Caco-2 (cell line): ENCODE data around the gene BTG2. TPM values are rescaled to one million over a fixed set of nuclear protein-coding genes. Genes with fewer than 3 reads are reported as not detected.

ENCODE experiments used
- BruUV-seq: library from RNA; stranded (reverse); fragments of 400-500 nt; replicated peaks from 2 replicates; lab custom pipeline; 2021; lab: Mats Ljungman, UMichigan
- CTCF ChIA-PET: fragments of 300-600 bp; sonication (Branson Sonifier 250); formaldehyde crosslinking; loops from one replicate; lab custom pipeline; 2022; ENCODE audit warnings: antibody characterized with exemption; lab: Charles Lee
- POLR2A ChIA-PET: fragments of 300-600 bp; sonication (Branson Sonifier 250); formaldehyde crosslinking; loops from one replicate; lab custom pipeline; 2022; ENCODE audit warnings: antibody characterized with exemption; lab: Charles Lee
- DNase-seq, 2 experiments: peaks; one replicate each; pipeline versions ENCODE4 v3.0.0 to v3.0.0-alpha.2; 2020 to 2022
- H3K27me3 ChIP-seq: replicated peaks from 2 replicates; pipeline ENCODE4 v1.6.0; 2011; ENCODE audit warnings: low read length; ENCODE audit not compliant: control insufficient read depth, insufficient read depth
- H3K36me3 ChIP-seq: 2 replicates; pipeline ENCODE4 v1.5.1; 2011; ENCODE audit warnings: low read length; ENCODE audit not compliant: control insufficient read depth, insufficient read depth
- H3K4me1 ChIP-seq: fragments of 250-450 bp; sonication (Bioruptor Pico); 2 replicates; pipeline ENCODE4 v1.5.1; 2020; ENCODE audit warnings: mild to moderate bottlenecking
- H3K4me3 ChIP-seq: 2 replicates; pipeline ENCODE4 v1.5.1; 2011; ENCODE audit warnings: low read depth, mild to moderate bottlenecking, control low read depth, low read length
- H3K9me3 ChIP-seq: fragments of 250-450 bp; sonication (Bioruptor Pico); 2 replicates; pipeline ENCODE4 v1.5.1; 2020; ENCODE audit warnings: mild to moderate bottlenecking, moderate library complexity
- H3K27ac Mint-ChIP-seq: one replicate; pipeline ENCODE4 v1.8.0; 2022; ENCODE audit warnings: mixed read lengths; ENCODE audit not compliant: unreplicated experiment
- H3K27me3 Mint-ChIP-seq: one replicate; pipeline ENCODE4 v1.8.0; 2022; ENCODE audit warnings: mixed read lengths; ENCODE audit not compliant: insufficient read depth, unreplicated experiment
- H3K36me3 Mint-ChIP-seq: one replicate; pipeline ENCODE4 v1.8.0; 2022; ENCODE audit warnings: mild to moderate bottlenecking, mixed read lengths; ENCODE audit not compliant: insufficient read depth, unreplicated experiment
- H3K4me1 Mint-ChIP-seq: one replicate; pipeline ENCODE4 v1.8.0; 2022; ENCODE audit warnings: low read depth, mixed read lengths; ENCODE audit not compliant: unreplicated experiment
- H3K4me3 Mint-ChIP-seq: one replicate; pipeline ENCODE4 v1.8.0; 2022; ENCODE audit warnings: mild to moderate bottlenecking, moderate library complexity, mixed read lengths; ENCODE audit not compliant: unreplicated experiment
- H3K9me3 Mint-ChIP-seq: one replicate; pipeline ENCODE4 v1.8.0; 2022; ENCODE audit warnings: mixed read lengths; ENCODE audit not compliant: unreplicated experiment
- CTCF ChIP-seq, 2 experiments: fragments of 200-600 bp in 1 of 2; IDR thresholded peaks; 1 replicate in 1 of 2; 2 replicates in 1 of 2; pipeline versions ENCODE4 v1.5.1 to v1.8.0; 2011 to 2022; ENCODE audit warnings: antibody characterized with exemption in 1 of 2, control low read depth in 1 of 2, inconsistent platforms in 1 of 2, low read depth in 1 of 2, low read length in 1 of 2, mild to moderate bottlenecking in 1 of 2, moderate library complexity in 1 of 2; ENCODE audit not compliant: insufficient read depth in 1 of 2, severe bottlenecking in 1 of 2, unreplicated experiment in 1 of 2
- intact Hi-C: fragments of 100-400 bp; cut with micrococcal nuclease; formaldehyde crosslinking; loops from one replicate; pipeline ENCODE4 v1.10.0; 2022; ENCODE audit not compliant: unreplicated experiment
- total RNA-seq: library from RNA; stranded (reverse); gene quantifications from 2 replicates; pipeline ENCODE4 v1.2.3, GENCODE V29; 2022

BTG2 gene
- total RNA-seq, 1 experiment from 2014 or later: 21.2 TPM

GRCh38 chr1:203276916-203277545 is 28.3 kb upstream of the BTG2 start:
- no peak for DNase-seq
- POLR2A ChIA-PET: interaction anchor here (0.8 kb wide), 1 partner anchor 28 kb away, joined by 3 read pairs; the partner anchor contains the start of gene BTG2
- no TSS peak for BruUV-seq

GRCh38 chr1:203278082-203278884 is 27.0 kb upstream of the BTG2 start:
- Mint-ChIP-seq H3K4me1 (peaks cover 26% of the 10 kb centered on the region), H3K9me3 (no peaks in the 10 kb centered on the region), H3K4me3 (no peak overlapping the region), H3K27ac (no peak overlapping the region), H3K36me3 (no peaks in the 10 kb centered on the region), H3K27me3 (no peaks in the 10 kb centered on the region)
- POLR2A ChIA-PET: interaction anchor here (1.4 kb wide), 1 partner anchor 12 kb away, joined by 12 read pairs; no protein-coding TSS in a partner anchor
- Histone ChIP-seq H3K36me3 (no peaks in the 10 kb centered on the region), H3K4me1 (peaks cover 22% of the 10 kb centered on the region), H3K9me3 (no peaks in the 10 kb centered on the region), H3K27me3 (no peaks in the 10 kb centered on the region), H3K4me3 (no peak overlapping the region)
- TF ChIP-seq CTCF (IDR thresholded peaks at IDR 0.05; ENCODE audit: insufficient read depth in 1 of 2, low read depth in 1 of 2, low read length in 1 of 2, severe bottlenecking in 1 of 2, unreplicated experiment in 1 of 2): no peak
- intact Hi-C loops: loop anchor here (1.0 kb wide), 1 partner anchor 27 kb away; the partner anchor contains the start of gene BTG2
- BruUV-seq: no TSS peak
- DNase-seq: no peak
- CTCF ChIA-PET: interaction anchor here (1.3 to 1.4 kb wide), 2 partner anchors 11 kb away, joined by 3 read pairs; no protein-coding TSS in a partner anchor

More at GRCh38 chr1:203276916-203277545, 28.3 kb upstream of the BTG2 start:
- Mint-ChIP-seq H3K27ac (no peak overlapping the region), H3K36me3 (no peaks in the 10 kb centered on the region), H3K4me3 (no peak overlapping the region), H3K4me1 (peaks cover 13% of the 10 kb centered on the region), H3K9me3 (no peaks in the 10 kb centered on the region), H3K27me3 (no peaks in the 10 kb centered on the region)
- no peak for TF ChIP-seq CTCF (IDR thresholded peaks at IDR 0.05; ENCODE audit: insufficient read depth in 1 of 2, low read depth in 1 of 2, low read length in 1 of 2, severe bottlenecking in 1 of 2, unreplicated experiment in 1 of 2)
- H3K36me3 ChIP-seq: no peaks in the 10 kb centered on the region
- no peak overlapping the region for H3K4me3 ChIP-seq
- CTCF ChIA-PET: interaction anchor here (1.4 to 2.4 kb wide), 2 partner anchors 10 to 50 kb away, joined by 3 to 10 read pairs; no protein-coding TSS in a partner anchor
- H3K9me3 ChIP-seq: no peaks in the 10 kb centered on the region
- intact Hi-C loops: no loop called here
- peaks cover 15% of the 10 kb centered on the region for H3K4me1 ChIP-seq
- H3K27me3 ChIP-seq: no peaks in the 10 kb centered on the region

GRCh38 chr1:203278885-203279406 is 26.4 kb upstream of the BTG2 start:
- Histone ChIP-seq H3K36me3 (no peaks in the 10 kb centered on the region), H3K4me3 (no peak overlapping the region), H3K4me1 (peaks cover 22% of the 10 kb centered on the region), H3K9me3 (no peaks in the 10 kb centered on the region), H3K27me3 (no peaks in the 10 kb centered on the region)
- no peak for DNase-seq
- intact Hi-C loops: loop anchor here (1.0 kb wide), 1 partner anchor 26 kb away; the partner anchor contains the start of gene BTG2
- no peak for TF ChIP-seq CTCF (IDR thresholded peaks at IDR 0.05; ENCODE audit: insufficient read depth in 1 of 2, low read depth in 1 of 2, low read length in 1 of 2, severe bottlenecking in 1 of 2, unreplicated experiment in 1 of 2)
- Mint-ChIP-seq H3K4me3 (no peak overlapping the region), H3K27ac (no peak overlapping the region), H3K36me3 (no peaks in the 10 kb centered on the region), H3K27me3 (no peaks in the 10 kb centered on the region), H3K9me3 (no peaks in the 10 kb centered on the region), H3K4me1 (peaks cover 26% of the 10 kb centered on the region)
- no TSS peak for BruUV-seq
- ChIA-PET CTCF (interaction anchor here (1.3 kb wide), 1 partner anchor 12 kb away, joined by 3 read pairs; no protein-coding TSS in a partner anchor), POLR2A (interaction anchor here (1.4 kb wide), 1 partner anchor 11 kb away, joined by 12 read pairs; no protein-coding TSS in a partner anchor)
